ENCODE data around the gene OR10H1.
"Not testable (repeated sequence)": the region's sequence is repeated elsewhere in the genome, so short reads cannot be mapped to it uniquely, and the experiment has no call there.

Gene OR10H1, protein sequence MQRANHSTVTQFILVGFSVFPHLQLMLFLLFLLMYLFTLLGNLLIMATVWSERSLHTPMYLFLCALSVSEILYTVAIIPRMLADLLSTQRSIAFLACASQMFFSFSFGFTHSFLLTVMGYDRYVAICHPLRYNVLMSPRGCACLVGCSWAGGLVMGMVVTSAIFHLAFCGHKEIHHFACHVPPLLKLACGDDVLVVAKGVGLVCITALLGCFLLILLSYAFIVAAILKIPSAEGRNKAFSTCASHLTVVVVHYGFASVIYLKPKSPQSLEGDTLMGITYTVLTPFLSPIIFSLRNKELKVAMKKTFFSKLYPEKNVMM

GRCh38 chr19:15815306-15815705 is at the start of gene OR10H1:
OR10H1 (minus strand) TSS chr19:15815664; CDS start chr19:15808037, 7,627 bp downstream.
- DNase-seq: no peak

DNA sequence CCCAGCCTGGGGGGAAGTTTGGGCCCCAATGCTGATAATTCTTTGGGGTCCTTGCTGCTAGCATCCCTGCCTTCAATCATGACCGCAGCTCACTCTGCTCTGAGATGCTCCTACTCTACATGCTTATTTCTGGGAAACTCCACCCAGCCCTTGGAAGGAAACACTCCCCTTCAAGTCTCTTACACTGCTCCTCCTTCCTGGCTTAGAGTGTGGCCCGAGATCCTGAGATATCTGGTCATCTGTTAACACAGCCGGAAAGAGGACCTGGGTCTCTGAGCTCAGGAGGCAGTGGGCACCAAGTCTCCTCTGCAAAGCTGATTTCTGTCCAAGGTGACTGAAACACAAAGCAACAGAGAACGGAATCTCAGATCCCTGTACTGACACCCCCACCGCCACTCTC is 49.4 kb upstream of the OR10H1 start:
- DNase-seq: no peak

DNA sequence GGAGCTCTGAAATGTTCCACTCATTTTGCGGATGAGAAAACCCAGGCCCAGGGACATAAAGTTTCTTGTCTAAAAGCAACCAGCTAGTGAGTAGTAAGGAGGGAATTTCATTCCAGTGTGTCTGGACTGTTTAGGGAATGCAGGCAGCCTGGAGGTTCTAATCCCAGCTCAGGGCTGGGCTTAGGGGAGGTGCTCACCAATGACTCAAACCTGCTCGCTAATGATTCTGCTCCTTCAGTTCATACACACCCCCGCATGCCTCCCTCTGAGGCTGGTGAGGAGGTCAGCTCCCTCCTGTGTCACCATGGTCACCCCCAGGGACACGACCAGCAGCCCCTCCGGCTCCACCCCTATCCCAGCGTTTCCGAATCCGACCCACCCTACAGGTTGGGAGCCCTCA is 47.8 kb upstream of the OR10H1 start:
- no peak for DNase-seq

GRCh38 chr19:15862444-15862843 is 47.0 kb upstream of the OR10H1 start:
- DNase-seq: no peak

DNA sequence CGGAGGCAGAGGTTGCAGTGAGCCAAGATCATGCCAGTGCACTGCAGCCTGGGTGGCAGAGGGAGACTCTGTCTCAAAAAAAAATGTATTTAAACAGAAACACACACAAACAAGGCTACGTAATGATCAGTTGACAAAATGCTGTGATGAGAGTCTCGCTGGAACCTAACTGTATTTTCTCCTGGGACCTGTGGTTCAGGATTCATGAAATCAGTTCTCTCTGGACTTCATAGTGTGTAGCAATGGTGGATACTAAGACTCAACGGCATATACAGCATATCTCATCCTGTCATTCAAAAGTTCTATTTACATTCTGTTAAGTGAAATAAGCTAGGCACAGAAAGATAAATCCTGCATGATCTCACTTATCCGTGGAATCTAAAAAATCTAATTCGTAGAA is 45.1 kb upstream of the OR10H1 start:
- no peak for DNase-seq

DNA sequence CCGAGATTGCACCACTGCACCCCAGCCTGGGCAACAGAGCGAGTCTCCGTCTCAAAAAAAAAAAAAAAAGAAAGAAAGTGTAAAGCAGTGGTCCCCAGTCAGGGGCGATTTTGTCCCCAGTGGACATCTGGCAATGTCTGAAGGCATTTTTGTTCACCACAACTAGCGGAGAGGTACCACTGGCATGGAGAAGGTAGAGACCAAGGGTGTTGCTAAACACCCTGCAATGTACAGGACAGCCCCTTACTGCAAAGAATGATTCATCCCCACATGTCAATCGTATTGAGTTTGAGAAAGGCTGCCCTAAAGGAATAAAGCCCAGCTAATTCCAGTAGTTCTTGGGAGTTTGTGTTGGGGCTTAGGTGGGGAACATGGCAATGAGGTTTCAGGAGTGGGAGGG is 43.7 kb upstream of the OR10H1 start:
- no peak for DNase-seq

DNA sequence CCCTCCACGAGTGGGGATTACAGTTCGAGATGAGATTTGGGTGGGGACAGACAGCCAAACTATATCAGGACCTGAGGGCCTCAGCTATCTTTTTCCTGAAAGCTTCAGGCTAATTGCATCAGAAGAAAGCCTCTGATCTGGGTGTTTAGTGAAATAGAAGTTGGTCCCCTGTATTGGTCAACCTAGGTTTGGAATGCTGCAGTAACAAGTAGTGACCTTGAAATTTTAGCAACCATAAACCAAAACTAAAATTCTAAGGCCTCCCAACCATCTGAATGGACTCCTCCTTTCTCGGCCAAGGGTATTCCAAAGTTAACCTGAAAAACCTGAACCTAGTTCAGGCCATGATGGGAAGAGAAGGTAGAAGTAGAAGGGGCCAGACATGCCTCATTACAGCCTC is 34.9 kb upstream of the OR10H1 start:
- no peak for DNase-seq

- DNase-seq: no peak
Observed at GRCh38 chr19:15846923-15847322, 31.5 kb upstream of the OR10H1 start.

GRCh38 chr19:15843894-15844222 is 28.4 kb upstream of the OR10H1 start:
- not testable (repeated sequence) for DNase-seq

- DNase-seq: no peak
Observed at GRCh38 chr19:15843203-15843893, 27.9 kb upstream of the OR10H1 start.

DNA sequence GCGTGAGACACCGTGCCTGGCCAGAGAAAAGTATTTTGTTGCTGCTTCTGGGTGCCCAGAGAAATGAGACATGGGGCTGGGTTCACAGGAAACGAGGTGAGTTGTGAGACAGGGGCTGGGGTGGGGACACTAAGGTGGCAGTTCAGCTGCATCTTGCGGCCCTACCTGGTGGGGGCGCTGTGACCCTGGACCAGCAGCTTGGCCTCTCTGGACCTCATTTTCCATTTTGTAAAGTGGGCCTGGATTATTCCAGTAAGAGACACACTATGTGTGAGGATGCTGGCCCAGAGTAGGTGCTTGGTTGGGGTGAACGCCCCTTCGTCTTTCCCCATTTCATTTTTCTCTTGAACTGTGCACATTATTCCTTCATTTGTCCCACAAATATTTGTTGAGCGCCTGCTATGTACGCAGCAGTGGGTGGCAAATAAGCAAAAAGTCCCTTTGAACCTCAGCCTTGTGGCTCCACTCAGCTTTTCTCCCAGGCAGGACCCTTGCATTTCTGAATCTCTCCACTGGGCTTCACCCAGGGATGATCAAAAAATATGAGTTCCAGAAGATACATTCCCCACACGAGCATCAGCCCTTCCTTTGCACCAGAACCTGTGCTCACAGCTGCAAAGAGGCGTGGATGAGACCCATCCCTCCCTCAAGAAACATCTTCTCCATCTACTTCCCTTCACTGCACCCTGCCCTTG is 26.6 kb upstream of the OR10H1 start:
- DNase-seq: no peak

- DNase-seq: no peak
Observed at GRCh38 chr19:15840833-15841232, 25.4 kb upstream of the OR10H1 start.

DNA sequence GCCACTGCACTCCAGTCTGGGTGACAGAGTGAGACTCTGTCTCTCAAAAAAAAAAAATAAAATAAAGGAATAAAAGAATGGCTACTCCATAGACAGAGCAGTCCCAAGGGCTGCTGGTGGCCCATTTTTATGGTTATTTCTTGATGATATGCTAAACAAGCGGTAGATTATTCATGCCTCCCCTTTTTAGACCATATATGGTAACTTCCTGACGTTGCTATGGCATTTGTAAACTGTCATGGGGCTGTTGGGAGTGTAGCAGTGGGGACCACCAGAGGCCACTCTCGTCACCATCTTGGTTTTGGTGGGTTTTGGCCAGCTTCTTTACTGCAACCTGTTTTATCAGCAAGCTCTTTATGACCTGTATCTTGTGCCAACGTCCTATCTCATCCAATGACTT is 24.4 kb upstream of the OR10H1 start:
- DNase-seq: not testable (repeated sequence)

DNA sequence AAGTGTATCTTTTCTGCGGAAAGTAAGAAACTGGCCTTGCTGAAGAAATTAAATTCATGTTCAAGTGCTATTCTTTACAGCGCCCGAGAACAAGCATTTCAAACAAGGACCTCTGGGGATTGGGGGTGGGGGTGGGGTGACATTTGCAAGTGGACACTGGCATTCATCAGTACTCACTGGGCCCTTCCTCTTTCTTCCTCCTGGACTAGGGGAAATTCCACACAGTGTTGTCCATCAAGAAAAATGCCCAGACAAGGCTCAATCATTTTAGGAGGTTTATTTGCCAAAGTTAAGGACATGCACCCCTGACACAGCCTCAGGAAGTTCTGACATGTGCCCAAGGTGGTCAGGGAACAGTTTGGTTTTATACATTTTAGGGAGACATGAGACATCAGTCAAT is 22.9 kb upstream of the OR10H1 start:
- no peak for DNase-seq

DNA sequence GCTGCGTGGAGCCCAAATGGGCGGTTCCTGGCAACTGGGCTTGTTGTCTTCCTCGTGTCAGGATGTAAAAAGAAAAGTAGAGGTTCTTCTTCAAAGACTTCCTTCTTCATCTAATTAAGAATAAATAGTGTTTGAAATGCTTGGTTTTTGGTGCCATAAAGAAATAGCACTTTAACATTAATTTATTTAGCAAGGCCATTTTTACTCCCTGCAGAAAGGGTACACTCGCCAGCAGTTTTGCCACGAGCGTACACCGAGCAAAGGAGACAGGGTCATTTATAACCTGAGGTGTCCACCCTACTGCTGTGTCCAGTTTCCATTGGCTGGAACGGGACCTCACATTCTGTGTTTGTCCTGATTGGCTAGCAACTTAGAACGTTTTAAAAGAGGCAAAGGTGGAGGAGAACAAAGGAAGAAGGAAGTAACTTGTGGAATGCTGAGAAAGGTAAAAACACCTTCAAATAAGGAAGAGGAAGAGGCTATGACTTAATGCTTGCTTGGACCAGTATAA is 21.8 kb upstream of the OR10H1 start:
- no peak for DNase-seq

GRCh38 chr19:15836330-15837220 is 21.1 kb upstream of the OR10H1 start:
- peak; percentile 89 to 97 for DNase-seq

DNA sequence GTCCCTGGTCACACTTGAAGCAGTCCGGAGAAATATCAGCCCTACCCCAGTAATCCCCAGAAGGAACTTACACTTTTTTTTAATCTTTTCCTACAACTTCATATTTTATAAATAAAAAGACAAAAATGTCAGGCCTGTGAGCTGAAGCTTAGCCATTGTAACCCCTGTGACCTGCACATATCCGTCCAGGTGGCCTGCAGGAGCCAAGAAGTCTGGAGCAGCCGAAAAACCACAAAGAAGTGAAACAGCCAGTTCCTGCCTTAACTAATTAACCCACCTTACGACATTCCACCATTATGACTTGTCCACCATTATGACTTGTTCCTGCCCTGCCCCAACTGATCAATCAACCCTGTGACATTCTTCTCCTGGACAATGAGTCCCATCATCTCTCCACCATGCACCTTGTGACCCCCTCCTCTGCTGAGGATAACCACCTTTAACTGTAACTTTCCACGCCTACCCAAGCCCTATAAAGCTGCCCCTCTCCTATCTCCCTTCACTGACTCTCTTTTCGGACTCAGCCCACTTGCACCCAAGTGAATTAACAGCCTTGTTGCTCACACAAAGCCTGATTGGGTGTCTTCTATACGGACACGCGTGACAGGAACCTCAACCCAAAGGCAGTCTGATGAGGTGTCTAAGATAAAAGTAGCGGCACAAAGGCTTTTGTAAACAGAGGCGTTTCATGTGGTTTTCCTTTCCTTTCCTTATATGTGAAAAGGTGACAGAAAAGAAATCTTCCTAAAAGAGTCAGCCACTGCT is 20.3 kb upstream of the OR10H1 start:
- DNase-seq: not testable (repeated sequence)

DNA sequence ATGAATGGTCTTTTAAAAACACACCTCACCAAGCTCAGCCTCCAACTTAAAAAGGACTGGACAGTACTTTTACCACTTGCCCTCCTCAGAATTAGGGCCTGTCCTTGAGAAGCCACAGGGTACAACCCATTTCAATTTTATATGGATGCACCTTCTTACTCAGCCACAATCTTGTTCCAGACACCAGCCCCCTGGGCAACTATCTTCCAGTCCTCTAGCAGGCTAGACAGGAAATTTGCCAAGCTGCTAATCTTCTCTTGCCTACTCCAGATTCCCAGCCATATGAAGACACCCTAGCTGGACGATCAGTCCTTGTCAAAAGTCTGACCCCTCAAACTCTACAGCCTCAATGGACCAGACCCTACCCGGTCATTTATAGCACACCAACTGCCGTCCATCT is 18.8 kb upstream of the OR10H1 start:
- not testable (repeated sequence) for DNase-seq

DNA sequence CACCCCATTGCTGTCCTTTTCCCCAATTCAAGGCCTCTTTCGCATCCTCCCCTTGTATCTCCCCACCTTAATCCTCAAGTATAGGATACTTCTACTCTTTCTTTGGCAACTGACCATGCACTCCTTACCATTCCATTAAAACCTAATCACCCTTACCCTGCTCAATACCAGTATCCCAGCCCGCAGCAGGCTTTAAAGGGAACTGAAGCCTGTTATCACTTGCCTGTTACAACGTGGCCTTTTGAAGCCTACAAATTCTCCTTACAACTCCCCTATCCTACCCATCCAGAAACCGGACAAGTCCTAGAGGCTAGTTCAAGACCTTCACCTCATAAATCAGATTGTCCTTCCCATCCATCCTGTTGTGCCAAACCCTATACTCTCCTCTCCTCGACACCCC is 16.2 kb upstream of the OR10H1 start:
- no peak for DNase-seq

DNA sequence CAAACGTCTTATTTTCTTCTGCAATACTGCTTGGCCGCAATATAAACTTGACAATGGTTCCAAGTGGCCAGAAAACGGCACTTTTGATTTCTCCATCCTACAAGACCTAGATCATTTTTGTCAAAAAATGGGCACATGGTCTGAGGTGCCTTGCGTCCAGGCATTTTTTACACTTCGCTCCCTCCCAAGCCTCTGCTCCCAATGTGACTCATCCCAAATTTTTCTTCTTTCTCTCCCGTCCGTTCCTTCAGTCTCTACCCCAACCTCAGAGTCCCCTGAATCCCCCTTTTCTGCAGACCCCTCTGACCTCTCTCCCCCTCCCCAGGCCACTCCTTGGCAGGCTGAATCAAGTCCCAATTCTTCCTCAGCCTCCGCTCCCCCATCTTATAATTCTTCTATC is 14.3 kb upstream of the OR10H1 start:
- DNase-seq: no peak

DNA sequence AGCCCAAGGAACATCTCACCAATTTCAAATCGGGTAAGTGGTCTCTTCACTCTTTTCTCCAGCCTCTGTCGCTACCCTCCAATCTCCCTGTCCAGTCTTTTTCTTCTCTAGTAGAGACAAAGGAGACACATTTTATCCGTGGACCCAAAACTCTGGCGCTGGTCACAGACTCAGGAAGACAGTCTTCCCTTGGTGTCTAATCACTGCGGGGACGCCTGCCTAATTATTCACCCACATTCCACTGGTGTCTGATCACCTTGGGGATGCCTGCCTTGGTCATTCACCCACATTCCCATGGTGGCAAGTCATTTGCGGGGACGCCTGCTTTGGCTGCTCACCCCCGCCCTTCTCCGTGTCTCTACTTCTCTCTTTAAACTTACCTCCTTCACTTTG is 13.8 kb upstream of the OR10H1 start:
- no peak for DNase-seq

Data from hippocampal formation (tissue), 2 donors.